ENCODE results near the gene H3-3A.

H3-3A gene

DNA sequence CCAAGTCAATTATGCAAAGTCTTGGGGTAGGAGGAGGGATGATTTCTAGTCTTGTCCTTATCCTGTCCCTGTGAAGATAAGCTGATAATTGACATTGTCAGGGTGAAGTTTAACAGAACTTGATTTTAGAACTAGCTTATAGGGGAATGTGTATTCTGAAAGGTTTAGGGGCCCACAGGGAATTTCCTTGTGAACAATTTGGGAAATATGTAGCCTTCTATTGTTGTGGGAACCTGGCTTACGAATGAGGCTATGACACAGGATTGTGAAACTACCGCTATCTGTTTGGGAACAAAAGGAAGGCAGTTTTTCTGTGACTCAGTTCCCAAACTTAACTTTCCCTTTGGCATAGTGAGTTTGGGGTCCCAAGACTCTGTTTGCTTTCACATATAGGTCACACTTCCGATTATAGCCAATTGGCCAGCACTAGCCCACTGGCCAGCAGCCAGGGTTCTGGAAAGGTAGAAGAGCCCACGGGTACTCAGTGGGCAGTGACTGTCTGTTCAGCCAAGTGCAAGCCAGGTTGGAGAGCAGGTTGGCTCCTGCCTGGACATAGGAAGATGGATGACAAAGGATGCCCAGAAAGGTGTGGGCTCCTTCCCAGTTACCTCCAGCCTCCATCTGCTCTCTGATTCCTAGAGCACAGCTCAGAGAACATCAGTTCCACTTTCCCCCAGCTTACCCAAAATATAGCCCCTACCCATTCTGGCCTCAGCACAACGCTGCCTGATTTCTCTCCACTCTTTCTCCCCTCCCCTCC is 35.5 kb downstream of the H3-3A start:
- TF ChIP-seq, protein P1, sequence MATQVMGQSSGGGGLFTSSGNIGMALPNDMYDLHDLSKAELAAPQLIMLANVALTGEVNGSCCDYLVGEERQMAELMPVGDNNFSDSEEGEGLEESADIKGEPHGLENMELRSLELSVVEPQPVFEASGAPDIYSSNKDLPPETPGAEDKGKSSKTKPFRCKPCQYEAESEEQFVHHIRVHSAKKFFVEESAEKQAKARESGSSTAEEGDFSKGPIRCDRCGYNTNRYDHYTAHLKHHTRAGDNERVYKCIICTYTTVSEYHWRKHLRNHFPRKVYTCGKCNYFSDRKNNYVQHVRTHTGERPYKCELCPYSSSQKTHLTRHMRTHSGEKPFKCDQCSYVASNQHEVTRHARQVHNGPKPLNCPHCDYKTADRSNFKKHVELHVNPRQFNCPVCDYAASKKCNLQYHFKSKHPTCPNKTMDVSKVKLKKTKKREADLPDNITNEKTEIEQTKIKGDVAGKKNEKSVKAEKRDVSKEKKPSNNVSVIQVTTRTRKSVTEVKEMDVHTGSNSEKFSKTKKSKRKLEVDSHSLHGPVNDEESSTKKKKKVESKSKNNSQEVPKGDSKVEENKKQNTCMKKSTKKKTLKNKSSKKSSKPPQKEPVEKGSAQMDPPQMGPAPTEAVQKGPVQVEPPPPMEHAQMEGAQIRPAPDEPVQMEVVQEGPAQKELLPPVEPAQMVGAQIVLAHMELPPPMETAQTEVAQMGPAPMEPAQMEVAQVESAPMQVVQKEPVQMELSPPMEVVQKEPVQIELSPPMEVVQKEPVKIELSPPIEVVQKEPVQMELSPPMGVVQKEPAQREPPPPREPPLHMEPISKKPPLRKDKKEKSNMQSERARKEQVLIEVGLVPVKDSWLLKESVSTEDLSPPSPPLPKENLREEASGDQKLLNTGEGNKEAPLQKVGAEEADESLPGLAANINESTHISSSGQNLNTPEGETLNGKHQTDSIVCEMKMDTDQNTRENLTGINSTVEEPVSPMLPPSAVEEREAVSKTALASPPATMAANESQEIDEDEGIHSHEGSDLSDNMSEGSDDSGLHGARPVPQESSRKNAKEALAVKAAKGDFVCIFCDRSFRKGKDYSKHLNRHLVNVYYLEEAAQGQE (IDR thresholded peaks at IDR 0.05; ENCODE audit: insufficient read depth in 1 of 2, low read depth in 2 of 2, low read length in 2 of 2): no peak
- TF ChIP-seq POLR2AphosphoS5 (IDR thresholded peaks at IDR 0.05; ENCODE audit: low read depth, low read length): no peak
- TF ChIP-seq FOXP2 (optimal IDR thresholded peaks at IDR 0.05; ENCODE audit: borderline replicate concordance, extremely low read depth, extremely low read length, insufficient read depth): no peak
- TF ChIP-seq TAF1 (IDR thresholded peaks at IDR 0.05; ENCODE audit: borderline replicate concordance, insufficient read depth, low read length): no peak
- TF ChIP-seq SIN3A (IDR thresholded peaks at IDR 0.05; ENCODE audit: borderline replicate concordance, insufficient read depth, low read length): no peak

DNA sequence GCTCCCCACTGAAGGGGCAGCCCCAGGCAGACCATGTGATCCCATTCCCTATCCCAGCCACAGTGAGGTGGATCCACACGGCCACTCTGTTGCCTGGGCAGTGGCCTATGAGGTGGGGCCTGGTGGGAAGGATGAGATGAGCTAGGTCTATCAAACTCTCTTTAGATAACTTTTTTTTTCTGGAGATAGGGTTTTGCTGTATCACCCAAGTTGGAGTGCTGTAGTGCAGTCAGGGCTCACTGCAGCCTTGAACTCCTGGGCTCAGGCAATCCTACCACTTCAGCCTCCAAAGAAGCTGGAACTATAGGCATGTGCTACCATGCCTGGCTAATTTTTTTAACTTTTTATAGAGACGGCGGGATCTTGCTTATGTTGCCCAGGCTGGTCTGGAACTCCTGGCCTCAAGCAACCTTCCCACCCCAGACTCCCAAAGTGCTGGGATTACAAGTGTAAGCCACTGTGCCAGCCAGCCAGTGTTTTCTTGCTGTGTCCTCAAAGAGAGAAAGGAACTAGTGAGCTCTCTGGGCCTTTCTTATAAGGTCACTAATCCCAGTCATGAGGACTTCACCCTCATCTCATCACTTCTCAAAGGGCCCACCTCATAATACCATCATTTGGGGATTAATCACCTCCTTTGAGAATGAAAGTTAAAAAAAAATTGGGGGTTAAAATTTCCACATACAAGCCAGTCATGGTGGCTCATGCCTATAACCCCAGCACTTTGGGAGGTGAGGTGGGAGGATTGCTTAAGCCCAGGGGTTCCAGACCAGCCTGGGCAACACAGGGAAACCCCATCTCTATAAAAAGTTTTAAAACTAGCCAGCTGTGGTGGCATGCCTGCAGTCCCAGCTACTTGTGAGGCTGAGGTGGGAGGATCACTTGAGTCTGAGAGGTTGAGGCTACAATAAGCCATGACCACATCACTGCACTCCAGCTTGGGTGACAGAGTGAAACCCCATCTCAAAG is 36.6 kb downstream of the H3-3A start:
- TF ChIP-seq FOXP2 (optimal IDR thresholded peaks at IDR 0.05; ENCODE audit: borderline replicate concordance, extremely low read depth, extremely low read length, insufficient read depth): no peak
- TF ChIP-seq, protein P1 (IDR thresholded peaks at IDR 0.05; ENCODE audit: insufficient read depth in 1 of 2, low read depth in 2 of 2, low read length in 2 of 2): no peak
- no peak for TF ChIP-seq TAF1 (IDR thresholded peaks at IDR 0.05; ENCODE audit: borderline replicate concordance, insufficient read depth, low read length)
- no peak for TF ChIP-seq POLR2AphosphoS5 (IDR thresholded peaks at IDR 0.05; ENCODE audit: low read depth, low read length)
- no peak for TF ChIP-seq SIN3A (IDR thresholded peaks at IDR 0.05; ENCODE audit: borderline replicate concordance, insufficient read depth, low read length)

DNA sequence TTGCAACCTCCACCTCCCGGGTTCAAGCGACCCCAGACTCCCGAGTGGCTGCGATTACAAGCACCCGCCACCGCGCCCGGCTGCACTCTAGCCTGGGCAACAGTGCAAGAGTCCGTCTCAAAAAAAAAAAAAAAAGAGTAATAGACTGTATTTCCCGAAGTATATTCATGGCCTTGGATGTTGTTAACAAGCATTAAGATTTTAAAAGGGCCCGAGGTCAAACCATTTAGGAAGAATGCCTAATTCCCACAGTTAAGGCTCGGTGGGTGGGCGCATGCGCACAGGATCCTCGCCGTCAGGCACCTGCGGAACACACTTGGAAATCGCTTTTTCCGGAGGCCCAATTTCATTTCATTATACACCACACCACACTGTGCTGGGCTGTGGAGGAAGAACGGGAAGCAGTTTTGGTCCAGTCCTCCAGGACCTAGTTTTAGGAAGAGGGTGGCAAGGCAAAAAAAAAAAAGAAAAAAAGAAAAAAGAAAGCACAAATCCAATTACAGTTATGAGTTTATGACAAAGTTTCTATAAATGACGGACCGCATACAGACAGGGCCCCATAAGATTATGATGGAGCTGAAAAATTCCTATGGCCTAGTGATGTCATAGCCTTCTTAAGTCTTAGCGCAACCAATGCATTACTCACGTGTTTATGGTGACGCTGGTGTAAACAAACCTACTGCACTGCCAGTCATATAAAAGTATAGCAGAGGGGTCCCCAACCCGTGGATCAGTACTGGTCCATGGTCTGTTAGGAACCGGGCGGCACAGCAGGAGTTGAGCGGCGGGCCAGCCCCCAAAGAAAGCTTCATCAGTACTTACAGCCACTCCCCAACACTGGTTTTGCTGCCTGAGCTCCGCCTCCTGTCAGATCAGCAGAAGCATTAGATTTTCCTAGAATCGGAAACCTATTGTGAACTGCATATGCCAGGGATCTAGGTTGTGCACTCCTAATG is 38.2 kb downstream of the H3-3A start:
- TF ChIP-seq POLR2AphosphoS5 (IDR thresholded peaks at IDR 0.05; ENCODE audit: low read depth, low read length) (no peak), SIN3A (IDR thresholded peaks at IDR 0.05; ENCODE audit: borderline replicate concordance, insufficient read depth, low read length) (no peak), FOXP2 (optimal IDR thresholded peaks at IDR 0.05; ENCODE audit: borderline replicate concordance, extremely low read depth, extremely low read length, insufficient read depth) (no peak), TAF1 (IDR thresholded peaks at IDR 0.05; ENCODE audit: borderline replicate concordance, insufficient read depth, low read length) (no peak)
- TF ChIP-seq, protein P1 (IDR thresholded peaks at IDR 0.05; ENCODE audit: insufficient read depth in 1 of 2, low read depth in 2 of 2, low read length in 2 of 2): no peak

DNA sequence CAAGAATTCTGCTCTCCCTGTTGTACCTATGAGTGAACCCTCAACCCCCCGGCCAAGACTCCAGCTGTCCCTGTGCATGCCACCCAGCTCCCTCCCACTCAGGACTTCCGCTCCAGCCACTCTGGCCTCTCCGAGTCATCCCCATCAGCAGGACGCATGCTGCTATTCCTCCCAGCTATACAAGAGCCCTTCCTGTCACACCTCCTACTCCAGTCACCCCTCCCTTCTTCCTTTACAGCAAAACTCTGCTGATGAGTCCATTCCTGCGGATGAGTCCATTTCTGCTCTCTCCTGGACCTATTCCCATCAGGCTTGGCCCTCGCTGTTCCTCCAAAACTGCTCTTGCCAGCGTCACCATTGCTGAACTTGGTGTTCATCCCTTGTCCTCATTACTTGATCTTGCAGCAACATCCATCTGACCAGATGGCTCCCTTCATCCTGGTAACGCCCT is 42.2 kb downstream of the H3-3A start:
- TF ChIP-seq POLR2AphosphoS5 (IDR thresholded peaks at IDR 0.05; ENCODE audit: low read depth, low read length) (no peak), SIN3A (IDR thresholded peaks at IDR 0.05; ENCODE audit: borderline replicate concordance, insufficient read depth, low read length) (peak; percentile 71; the same call in 1 of the 2 replicates), TAF1 (IDR thresholded peaks at IDR 0.05; ENCODE audit: borderline replicate concordance, insufficient read depth, low read length) (peak; percentile 26; the same call in 1 of the 2 replicates), FOXP2 (optimal IDR thresholded peaks at IDR 0.05; ENCODE audit: borderline replicate concordance, extremely low read depth, extremely low read length, insufficient read depth) (no peak)
- TF ChIP-seq, protein P1 (IDR thresholded peaks at IDR 0.05; ENCODE audit: insufficient read depth in 1 of 2, low read depth in 2 of 2, low read length in 2 of 2): peak in 1 of 2 experiments; percentile 21; a peak in 1 of 4 replicates

Measured in PFSK-1 (cell line).